OCI-M2 (cell line): ENCODE measurements around the gene HNRNPH2.

Experiments used
- DNase-seq: peaks from one replicate; lab custom pipeline; 2025; ENCODE audit not compliant: unreplicated experiment; lab: John Stamatoyannopoulos, UW

HNRNPH2 gene

GRCh38 chrX:101394372-101394771 lies 13.7 kb upstream of the HNRNPH2 start:
- no peak for DNase-seq

- DNase-seq: no peak
Measured at GRCh38 chrX:101395789-101396188, 12.2 kb upstream of the HNRNPH2 start.

GRCh38 chrX:101397779-101398178 lies 10.2 kb upstream of the HNRNPH2 start:
- no peak for DNase-seq

GRCh38 chrX:101398694-101399093 lies 9.3 kb upstream of the HNRNPH2 start:
- no peak for DNase-seq

GRCh38 chrX:101399825-101400224 lies 8.2 kb upstream of the HNRNPH2 start:
- no peak for DNase-seq

- no peak for DNase-seq
Measured at GRCh38 chrX:101407167-101407747, 765 bp upstream of the HNRNPH2 start.

- DNase-seq: no peak
Measured at GRCh38 chrX:101408532-101408841, 465 bp downstream of the HNRNPH2 start.

GRCh38 chrX:101409043-101409442 lies 1.0 kb downstream of the HNRNPH2 start:
- DNase-seq: no peak

GRCh38 chrX:101410461-101410860 lies 2.4 kb downstream of the HNRNPH2 start:
- DNase-seq: no peak

- no peak for DNase-seq
Measured at GRCh38 chrX:101411984-101412383, 4.0 kb downstream of the HNRNPH2 start.

- DNase-seq: peak; percentile 2
Measured at GRCh38 chrX:101415180-101416145, 7.4 kb downstream of the HNRNPH2 start.

GRCh38 chrX:101416691-101417090 lies 8.7 kb downstream of the HNRNPH2 start:
- DNase-seq: no peak

GRCh38 chrX:101417190-101417589 lies 9.2 kb downstream of the HNRNPH2 start:
- no peak for DNase-seq

- DNase-seq: no peak
Measured at GRCh38 chrX:101417981-101418841, 10.2 kb downstream of the HNRNPH2 start.

- no peak for DNase-seq
Measured at GRCh38 chrX:101419489-101419888, 11.5 kb downstream of the HNRNPH2 start.

GRCh38 chrX:101427954-101428353 lies 19.9 kb downstream of the HNRNPH2 start:
- DNase-seq: no peak

- DNase-seq: no peak
Measured at GRCh38 chrX:101429934-101430333, 21.9 kb downstream of the HNRNPH2 start.

- DNase-seq: no peak
Measured at GRCh38 chrX:101430457-101431078, 22.5 kb downstream of the HNRNPH2 start.

- DNase-seq: no peak
Measured at GRCh38 chrX:101442085-101442484, 34.1 kb downstream of the HNRNPH2 start.

- no peak for DNase-seq
Measured at GRCh38 chrX:101449279-101449678, 41.3 kb downstream of the HNRNPH2 start.

GRCh38 chrX:101450085-101450484 lies 42.1 kb downstream of the HNRNPH2 start:
- no peak for DNase-seq
